ENCODE data around the gene UROC1. TPM values are rescaled to one million over a fixed set of nuclear protein-coding genes. Genes with fewer than 3 reads are reported as not detected.

Gene UROC1
- total and polyA plus RNA-seq, 2 of the 4 experiments (the other 2 are of a cell fraction): not detected

DNA sequence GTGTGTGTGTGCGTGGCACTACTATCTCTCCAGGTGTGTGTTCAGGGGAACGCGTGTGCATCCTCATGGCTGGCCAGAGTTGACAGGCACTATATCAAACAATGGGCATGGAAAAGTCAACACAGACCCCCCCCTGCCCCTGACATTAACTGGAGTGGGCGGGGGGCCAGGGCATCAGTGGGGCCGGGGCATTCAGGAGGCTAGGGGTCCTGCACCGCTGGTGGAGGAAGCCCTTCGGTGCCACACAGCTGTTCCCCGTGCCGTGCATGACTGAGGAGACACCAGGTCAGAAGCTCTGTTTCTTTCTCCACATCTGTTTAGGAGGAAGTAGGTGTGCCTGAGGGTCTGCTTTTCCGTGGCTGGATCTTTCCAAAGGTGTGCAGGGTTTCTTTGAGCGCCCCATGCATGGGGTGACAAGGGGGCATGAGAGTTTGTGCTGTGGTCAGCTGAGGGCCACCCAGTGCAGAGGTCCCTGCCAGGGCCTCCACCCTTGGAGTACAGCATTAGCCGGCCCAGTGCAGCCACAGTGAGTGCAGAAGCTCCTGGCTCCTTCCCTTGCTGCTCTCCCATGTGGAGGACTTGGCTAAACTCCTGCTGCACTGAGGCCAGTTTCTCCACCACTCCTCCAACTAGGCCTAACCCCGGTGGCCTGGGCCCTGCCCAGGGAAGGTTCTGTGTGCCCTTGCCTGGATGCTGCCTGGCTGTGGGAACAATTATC, 33.7 kb upstream of the UROC1 start:
- H3K14ac ChIP-seq (replicated peaks; ENCODE audit: low read depth, low read length): no peak overlapping the region
- H2AFZ ChIP-seq (replicated peaks; ENCODE audit: low read length, poor library complexity): no peak overlapping the region
- H2BK120ac ChIP-seq (ENCODE audit: low read depth, low read length): no peak overlapping the region
- DNase-seq (no peak), ATAC-seq (ENCODE audit: low read depth) (no peak)
- no peak overlapping the region for H2BK20ac ChIP-seq (ENCODE audit: low read depth, low read length)
- H3K79me1 ChIP-seq (ENCODE audit: low read depth in 1 of 2, low read length in 2 of 2): no peaks in the 10 kb centered on the region
- intact Hi-C loops (cut with micrococcal nuclease) (no loop called here), dilution Hi-C loops (cut with HindIII; ENCODE audit: low sequenced_read_pairs, unreplicated experiment) (no loop called here), in situ Hi-C loops (cut with MboI; ENCODE audit: low sequenced_read_pairs) (no loop called here)
- no peak overlapping the region for H4K91ac ChIP-seq (ENCODE audit: insufficient read depth, low read depth, low read length)
- H3K23ac ChIP-seq (ENCODE audit: low read depth, low read length): no peak overlapping the region
- no peak overlapping the region for H3K18ac ChIP-seq (ENCODE audit: low read depth, low read length)
- TF ChIP-seq SMC3 (IDR thresholded peaks at IDR 0.05; ENCODE audit: low read depth, low read length) (no peak), MAZ (IDR thresholded peaks at IDR 0.05; ENCODE audit: borderline replicate concordance, low read depth, low read length) (no peak), RFX5 (IDR thresholded peaks at IDR 0.05; ENCODE audit: low read depth, low read length) (no peak), BHLHE40 (IDR thresholded peaks at IDR 0.05; ENCODE audit: low read depth, low read length) (no peak), RAD21 (IDR thresholded peaks at IDR 0.05; ENCODE audit: low read length) (no peak), FOS (IDR thresholded peaks at IDR 0.05; ENCODE audit: low read depth, low read length) (no peak), CHD1 (IDR thresholded peaks at IDR 0.05; ENCODE audit: low read depth, low read length) (no peak), NFE2L2 (IDR thresholded peaks at IDR 0.05; ENCODE audit: low read depth, low read length) (no peak), MXI1 (IDR thresholded peaks at IDR 0.05; ENCODE audit: borderline replicate concordance, low read depth, low read length) (no peak), MAFK (IDR thresholded peaks at IDR 0.05; ENCODE audit: low read depth, low read length) (no peak), POLR2A (IDR thresholded peaks at IDR 0.05; ENCODE audit: low read depth, low read length) (no peak), CEBPB (IDR thresholded peaks at IDR 0.05; ENCODE audit: low read depth, low read length) (no peak), RCOR1 (IDR thresholded peaks at IDR 0.05; ENCODE audit: insufficient replicate concordance, low read length) (no peak)
- TF ChIP-seq, protein P1, sequence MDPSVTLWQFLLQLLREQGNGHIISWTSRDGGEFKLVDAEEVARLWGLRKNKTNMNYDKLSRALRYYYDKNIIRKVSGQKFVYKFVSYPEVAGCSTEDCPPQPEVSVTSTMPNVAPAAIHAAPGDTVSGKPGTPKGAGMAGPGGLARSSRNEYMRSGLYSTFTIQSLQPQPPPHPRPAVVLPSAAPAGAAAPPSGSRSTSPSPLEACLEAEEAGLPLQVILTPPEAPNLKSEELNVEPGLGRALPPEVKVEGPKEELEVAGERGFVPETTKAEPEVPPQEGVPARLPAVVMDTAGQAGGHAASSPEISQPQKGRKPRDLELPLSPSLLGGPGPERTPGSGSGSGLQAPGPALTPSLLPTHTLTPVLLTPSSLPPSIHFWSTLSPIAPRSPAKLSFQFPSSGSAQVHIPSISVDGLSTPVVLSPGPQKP (IDR thresholded peaks at IDR 0.05; ENCODE audit: borderline replicate concordance, low read depth, low read length): no peak
- TF ChIP-seq, protein P2, sequence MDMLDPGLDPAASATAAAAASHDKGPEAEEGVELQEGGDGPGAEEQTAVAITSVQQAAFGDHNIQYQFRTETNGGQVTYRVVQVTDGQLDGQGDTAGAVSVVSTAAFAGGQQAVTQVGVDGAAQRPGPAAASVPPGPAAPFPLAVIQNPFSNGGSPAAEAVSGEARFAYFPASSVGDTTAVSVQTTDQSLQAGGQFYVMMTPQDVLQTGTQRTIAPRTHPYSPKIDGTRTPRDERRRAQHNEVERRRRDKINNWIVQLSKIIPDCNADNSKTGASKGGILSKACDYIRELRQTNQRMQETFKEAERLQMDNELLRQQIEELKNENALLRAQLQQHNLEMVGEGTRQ (IDR thresholded peaks at IDR 0.05; ENCODE audit: low read depth, low read length): no peak
- TF ChIP-seq, protein P3, sequence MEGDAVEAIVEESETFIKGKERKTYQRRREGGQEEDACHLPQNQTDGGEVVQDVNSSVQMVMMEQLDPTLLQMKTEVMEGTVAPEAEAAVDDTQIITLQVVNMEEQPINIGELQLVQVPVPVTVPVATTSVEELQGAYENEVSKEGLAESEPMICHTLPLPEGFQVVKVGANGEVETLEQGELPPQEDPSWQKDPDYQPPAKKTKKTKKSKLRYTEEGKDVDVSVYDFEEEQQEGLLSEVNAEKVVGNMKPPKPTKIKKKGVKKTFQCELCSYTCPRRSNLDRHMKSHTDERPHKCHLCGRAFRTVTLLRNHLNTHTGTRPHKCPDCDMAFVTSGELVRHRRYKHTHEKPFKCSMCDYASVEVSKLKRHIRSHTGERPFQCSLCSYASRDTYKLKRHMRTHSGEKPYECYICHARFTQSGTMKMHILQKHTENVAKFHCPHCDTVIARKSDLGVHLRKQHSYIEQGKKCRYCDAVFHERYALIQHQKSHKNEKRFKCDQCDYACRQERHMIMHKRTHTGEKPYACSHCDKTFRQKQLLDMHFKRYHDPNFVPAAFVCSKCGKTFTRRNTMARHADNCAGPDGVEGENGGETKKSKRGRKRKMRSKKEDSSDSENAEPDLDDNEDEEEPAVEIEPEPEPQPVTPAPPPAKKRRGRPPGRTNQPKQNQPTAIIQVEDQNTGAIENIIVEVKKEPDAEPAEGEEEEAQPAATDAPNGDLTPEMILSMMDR (conservative IDR thresholded peaks at IDR 0.05; ENCODE audit: low read depth, low read length): no peak
- H3K27ac ChIP-seq (ENCODE audit: insufficient read depth, low read length): no peak overlapping the region
- H3K27me3 ChIP-seq (ENCODE audit: control insufficient read depth, insufficient read depth, low read length): peaks cover 30% of the 10 kb centered on the region
- H2AK9ac ChIP-seq (replicated peaks; ENCODE audit: low read depth, low read length, poor library complexity): peak overlapping the region; percentile 55
- WGBS, 2 experiments (ENCODE audit: extremely low coverage in 2 of 2, insufficient read length in 1 of 2): 29% methylated on average over 1 of the region's 13 CpGs; no CpG with 5 or more reads in 1 of the 2 experiments
- H2AK5ac ChIP-seq (ENCODE audit: low read depth, low read length): no peak overlapping the region
- no peak overlapping the region for H3K9ac ChIP-seq (ENCODE audit: low read depth, low read length)
- H4K5ac ChIP-seq (ENCODE audit: low read depth, low read length): no peak overlapping the region
- no peak overlapping the region for H4K8ac ChIP-seq (ENCODE audit: low read depth in 2 of 2, low read length in 2 of 2)
- no peak overlapping the region for H3K4ac ChIP-seq (ENCODE audit: low read depth, low read length)
- ChIA-PET POLR2A (ENCODE audit: unreplicated experiment) (no interaction called here), CTCF (no interaction called here)
- no peak overlapping the region for H3K4me2 ChIP-seq (ENCODE audit: low read depth, low read length)
- no peaks in the 10 kb centered on the region for H3K9me1 ChIP-seq (ENCODE audit: insufficient read depth, low read length)
- no TSS peak for BruUV-seq (replicated peaks)
- no peak overlapping the region for H3K4me3 ChIP-seq (ENCODE audit: insufficient read depth, low read depth, low read length)
- H2BK5ac ChIP-seq (ENCODE audit: low read depth, low read length, poor library complexity, severe bottlenecking): no peak overlapping the region
- H3K9me3 ChIP-seq (ENCODE audit: control insufficient read depth, insufficient read depth, low read length): no peaks in the 10 kb centered on the region
- no peaks in the 10 kb centered on the region for H3K36me3 ChIP-seq (ENCODE audit: control insufficient read depth, insufficient read depth, low read length)
- no peaks in the 10 kb centered on the region for H4K20me1 ChIP-seq (ENCODE audit: insufficient read depth, low read length)
- no peak overlapping the region for H2BK15ac ChIP-seq (ENCODE audit: low read depth, low read length)
- no peaks in the 10 kb centered on the region for H3K4me1 ChIP-seq (ENCODE audit: control insufficient read depth, insufficient read depth, low read length)
- no peak overlapping the region for H3K56ac ChIP-seq (ENCODE audit: extremely low read depth, insufficient read depth, low read length)
